Natural killer cell (primary cell): ENCODE data around the gene ZIC1. TPM values are rescaled to one million over a fixed set of nuclear protein-coding genes. Genes with fewer than 3 reads are reported as not detected.

Experiments
- ATAC-seq, 3 donors: fragments of 150-1000 bp in 2 of 3; fragments of 200-7000 bp in 1 of 3; cut with Tn5 transposase; 1 replicate in 1 of 3; 2 replicates in 2 of 3; pipeline ENCODE4 v1.10.0; 2021; ENCODE audit warnings: mild to moderate bottlenecking in 2 of 3, moderate library complexity in 2 of 3
- DNase-seq, 2 donors: peaks; one replicate each; pipeline versions ENCODE4 v3.0.0 to v3.0.0-alpha.2; 2013 to 2021; ENCODE audit warnings: mixed read lengths in 1 of 2
- H3K27ac ChIP-seq: one replicate; pipeline ENCODE4 v1.5.1; 2013; ENCODE audit warnings: mild to moderate bottlenecking, low read length
- H3K27me3 ChIP-seq: one replicate; pipeline ENCODE4 v1.6.1; 2013; ENCODE audit warnings: low read length; ENCODE audit not compliant: control insufficient read depth, insufficient read depth
- H3K36me3 ChIP-seq: one replicate; pipeline ENCODE4 v1.6.1; 2013; ENCODE audit warnings: low read length; ENCODE audit not compliant: control insufficient read depth, insufficient read depth
- H3K4me1 ChIP-seq: one replicate; pipeline ENCODE4 v1.6.1; 2013; ENCODE audit warnings: low read length; ENCODE audit not compliant: control insufficient read depth, insufficient read depth
- H3K4me3 ChIP-seq: one replicate; pipeline ENCODE4 v1.5.1; 2013; ENCODE audit warnings: low read length
- H3K9me3 ChIP-seq: one replicate; pipeline ENCODE4 v1.6.1; 2013; ENCODE audit warnings: low read length; ENCODE audit not compliant: control insufficient read depth, insufficient read depth
- H3K27ac Mint-ChIP-seq, 2 donors: one replicate each; pipeline ENCODE4 v1.8.0; 2022; ENCODE audit warnings: mild to moderate bottlenecking in 2 of 2, mixed read lengths in 2 of 2, moderate library complexity in 1 of 2
- H3K27me3 Mint-ChIP-seq, 2 donors: one replicate each; pipeline ENCODE4 v1.8.0; 2022; ENCODE audit warnings: low read depth in 2 of 2, mixed read lengths in 2 of 2
- H3K36me3 Mint-ChIP-seq: one replicate; pipeline ENCODE4 v1.8.0; 2022; ENCODE audit warnings: mixed read lengths
- H3K4me1 Mint-ChIP-seq, 2 donors: one replicate each; pipeline ENCODE4 v1.8.0; 2022; ENCODE audit warnings: mixed read lengths in 2 of 2
- H3K4me3 Mint-ChIP-seq: one replicate; pipeline ENCODE4 v1.8.0; 2022; ENCODE audit warnings: mild to moderate bottlenecking, moderate library complexity, mixed read lengths
- H3K9me3 Mint-ChIP-seq, 2 donors: one replicate each; pipeline ENCODE4 v1.8.0; 2022; ENCODE audit warnings: mixed read lengths in 2 of 2
- WGBS: methylation state at CpG from one replicate; pipeline ENCODE4 v1.1.7; 2013; ENCODE audit warnings: missing lambda C conversion rate; ENCODE audit not compliant: insufficient coverage; 5-methylcytosine and 5-hydroxymethylcytosine counted together
- intact Hi-C: fragments of 100-400 bp; cut with micrococcal nuclease; formaldehyde crosslinking; loops from one replicate; pipeline ENCODE4 v1.14.2; 2022
- total RNA-seq, 4 donors: library from RNA; stranded (reverse); fragments of 120-200 nt in 1 of 4; gene quantifications; one replicate each; pipeline versions ENCODE4 v1.2.3 to v1.2.4, GENCODE V29; 2013 to 2022
- TF ChIP-seq, protein P1 (sequence below): fragments of 200-600 bp; IDR thresholded peaks from one replicate; pipeline ENCODE4 v1.8.0; 2022; ENCODE audit warnings: antibody characterized with exemption

ZIC1 gene
- total RNA-seq, 3 donors from 2014 or later (not counting 1 experiment from before 2014, with no cell fraction given): not detected

DNA sequence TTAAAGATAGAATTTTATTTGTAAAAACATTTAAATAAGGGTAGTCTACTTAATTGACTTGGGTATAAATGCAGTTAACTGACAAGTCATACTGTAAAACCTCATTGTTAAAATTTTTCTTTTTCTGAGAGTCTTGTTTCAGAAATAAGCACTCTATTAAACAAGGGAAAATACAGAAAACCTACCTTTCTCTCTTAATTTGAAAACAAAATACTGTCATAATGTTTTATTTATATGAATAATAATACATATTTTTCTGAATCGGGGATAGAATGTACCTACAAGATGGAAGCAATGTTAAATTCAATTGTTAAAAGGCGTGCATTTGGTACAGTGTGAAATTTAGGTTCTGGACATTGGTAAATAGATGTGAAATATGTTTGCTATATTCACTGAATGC, 17.8 kb downstream of the ZIC1 start:
- H3K27ac Mint-ChIP-seq: no peak overlapping the region
- WGBS: no CpG with 5 or more reads among the region's 2 CpGs
- Histone ChIP-seq H3K4me1 (no peaks in the 10 kb centered on the region), H3K36me3 (no peaks in the 10 kb centered on the region), H3K9me3 (peaks cover 14% of the 10 kb centered on the region), H3K27ac (no peak overlapping the region), H3K4me3 (no peak overlapping the region), H3K27me3 (peaks cover 32% of the 10 kb centered on the region)
- ATAC-seq (no peak), DNase-seq (no peak)
- H3K36me3 Mint-ChIP-seq: no peaks in the 10 kb centered on the region
- peaks cover 15 to 21% of the 10 kb centered on the region in 2 donors for H3K27me3 Mint-ChIP-seq
- TF ChIP-seq, protein P1, sequence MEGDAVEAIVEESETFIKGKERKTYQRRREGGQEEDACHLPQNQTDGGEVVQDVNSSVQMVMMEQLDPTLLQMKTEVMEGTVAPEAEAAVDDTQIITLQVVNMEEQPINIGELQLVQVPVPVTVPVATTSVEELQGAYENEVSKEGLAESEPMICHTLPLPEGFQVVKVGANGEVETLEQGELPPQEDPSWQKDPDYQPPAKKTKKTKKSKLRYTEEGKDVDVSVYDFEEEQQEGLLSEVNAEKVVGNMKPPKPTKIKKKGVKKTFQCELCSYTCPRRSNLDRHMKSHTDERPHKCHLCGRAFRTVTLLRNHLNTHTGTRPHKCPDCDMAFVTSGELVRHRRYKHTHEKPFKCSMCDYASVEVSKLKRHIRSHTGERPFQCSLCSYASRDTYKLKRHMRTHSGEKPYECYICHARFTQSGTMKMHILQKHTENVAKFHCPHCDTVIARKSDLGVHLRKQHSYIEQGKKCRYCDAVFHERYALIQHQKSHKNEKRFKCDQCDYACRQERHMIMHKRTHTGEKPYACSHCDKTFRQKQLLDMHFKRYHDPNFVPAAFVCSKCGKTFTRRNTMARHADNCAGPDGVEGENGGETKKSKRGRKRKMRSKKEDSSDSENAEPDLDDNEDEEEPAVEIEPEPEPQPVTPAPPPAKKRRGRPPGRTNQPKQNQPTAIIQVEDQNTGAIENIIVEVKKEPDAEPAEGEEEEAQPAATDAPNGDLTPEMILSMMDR: no peak
- H3K4me3 Mint-ChIP-seq: no peak overlapping the region
- no peaks in the 10 kb centered on the region for H3K4me1 Mint-ChIP-seq
- H3K9me3 Mint-ChIP-seq: peaks cover 2 to 6% of the 10 kb centered on the region in 2 donors
- intact Hi-C loops: no loop called here

- Histone ChIP-seq H3K4me3 (no peak overlapping the region), H3K36me3 (no peaks in the 10 kb centered on the region), H3K27ac (no peak overlapping the region), H3K27me3 (peaks cover 24% of the 10 kb centered on the region), H3K9me3 (peaks cover 14% of the 10 kb centered on the region), H3K4me1 (no peaks in the 10 kb centered on the region)
- Mint-ChIP-seq H3K36me3 (no peaks in the 10 kb centered on the region), H3K27ac (no peak overlapping the region), H3K27me3 (peaks cover 7 to 13% of the 10 kb centered on the region in 2 donors), H3K4me3 (no peak overlapping the region), H3K9me3 (peaks cover 0 to 8% of the 10 kb centered on the region in 2 donors), H3K4me1 (no peaks in the 10 kb centered on the region)
- intact Hi-C loops: no loop called here
- ATAC-seq (no peak), DNase-seq (no peak)
- TF ChIP-seq, protein P1: no peak
- 68% methylated on average over 3 of the region's 3 CpGs for WGBS
These were observed 18.6 kb downstream of the ZIC1 start for GRCh38 chr3:147427746-147428145.

GRCh38 chr3:147428326-147428725, 19.2 kb downstream of the ZIC1 start:
- no peaks in the 10 kb centered on the region for H3K4me1 ChIP-seq
- peaks cover 8% of the 10 kb centered on the region for H3K9me3 ChIP-seq
- Mint-ChIP-seq H3K4me1 (no peaks in the 10 kb centered on the region), H3K4me3 (no peak overlapping the region), H3K9me3 (peaks cover 2 to 11% of the 10 kb centered on the region in 2 donors), H3K36me3 (no peaks in the 10 kb centered on the region), H3K27me3 (peaks cover 4 to 7% of the 10 kb centered on the region in 2 donors), H3K27ac (no peak overlapping the region)
- no peaks in the 10 kb centered on the region for H3K36me3 ChIP-seq
- DNase-seq (no peak), ATAC-seq (no peak)
- intact Hi-C loops: no loop called here
- TF ChIP-seq, protein P1: no peak
- WGBS: no CpG with 5 or more reads among the region's 1 CpG
- H3K27me3 ChIP-seq: peaks cover 18% of the 10 kb centered on the region
- no peak overlapping the region for H3K27ac ChIP-seq
- no peak overlapping the region for H3K4me3 ChIP-seq

- Histone ChIP-seq H3K27ac (no peak overlapping the region), H3K27me3 (peaks cover 15% of the 10 kb centered on the region), H3K4me1 (no peaks in the 10 kb centered on the region), H3K4me3 (no peak overlapping the region), H3K36me3 (no peaks in the 10 kb centered on the region), H3K9me3 (peaks cover 4% of the 10 kb centered on the region)
- ATAC-seq: no peak
- peaks cover 5 to 10% of the 10 kb centered on the region in 2 donors for H3K9me3 Mint-ChIP-seq
- no peak overlapping the region for H3K4me3 Mint-ChIP-seq
- H3K27ac Mint-ChIP-seq: no peak overlapping the region
- TF ChIP-seq, protein P1: no peak
- no peaks in the 10 kb centered on the region for H3K36me3 Mint-ChIP-seq
- no peak for DNase-seq
- no peaks in the 10 kb centered on the region for H3K4me1 Mint-ChIP-seq
- intact Hi-C loops: no loop called here
- peaks cover under 1 to 3% of the 10 kb centered on the region in 2 donors for H3K27me3 Mint-ChIP-seq
- WGBS: no CpG with 5 or more reads among the region's 2 CpGs
These were observed 19.6 kb downstream of the ZIC1 start for GRCh38 chr3:147428754-147429153.
